ENCODE measurements around the gene ELANE. TPM values are rescaled to one million over a fixed set of nuclear protein-coding genes. Genes with fewer than 3 reads are reported as not detected.

Gene ELANE
- total RNA-seq, 4 donors from 2014 or later, result 0.95 TPM; not detected in 3

GRCh38 chr19:861141-861755, 9.1 kb downstream of the ELANE start:
- intact Hi-C loops (cut with DNase I), result loop anchor here (5.0 kb wide), 1 partner anchor 61 kb away; no protein-coding TSS in a partner anchor

DNA sequence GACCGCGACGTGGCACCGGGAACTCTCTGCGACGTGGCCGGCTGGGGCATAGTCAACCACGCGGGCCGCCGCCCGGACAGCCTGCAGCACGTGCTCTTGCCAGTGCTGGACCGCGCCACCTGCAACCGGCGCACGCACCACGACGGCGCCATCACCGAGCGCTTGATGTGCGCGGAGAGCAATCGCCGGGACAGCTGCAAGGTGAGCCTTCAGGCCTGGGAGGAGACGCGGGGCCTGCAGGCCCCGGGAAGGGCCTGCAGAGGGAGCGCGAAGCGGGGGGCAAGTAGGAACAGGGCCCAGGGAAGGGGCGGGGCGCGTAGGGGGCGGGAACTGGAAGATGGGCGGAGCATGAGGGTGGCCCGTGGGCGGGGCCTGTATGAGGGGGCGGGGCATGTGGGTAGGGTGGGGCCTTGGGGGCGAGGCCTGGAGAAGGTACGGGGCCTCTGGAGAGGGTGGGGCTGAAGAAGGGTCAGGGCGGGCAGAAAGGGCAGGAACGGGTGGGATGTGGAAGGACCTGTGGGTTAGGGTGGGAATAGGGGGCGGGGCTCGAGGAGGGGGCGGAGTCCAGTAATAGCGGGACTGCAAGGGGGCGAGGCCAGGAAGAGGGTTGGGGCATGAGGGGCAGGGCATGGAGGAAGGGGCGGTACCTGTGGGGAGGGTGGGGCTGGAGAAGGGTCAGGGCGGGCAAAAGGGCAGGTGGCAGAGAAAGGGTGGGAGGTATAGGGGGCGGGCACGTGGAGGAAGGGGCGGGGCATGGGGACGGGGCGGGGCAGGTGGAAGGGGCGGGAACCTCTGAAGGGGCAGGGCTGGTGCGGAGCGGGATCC, 9.9 kb downstream of the ELANE start:
- Histone ChIP-seq H3K4me1 (peaks cover 9 to 58% (median 33%) of the 10 kb centered on the region in 3 donors), H3K4me3 (peak overlapping the region in 2 of 4 donors; percentile 7 to 26), H3K36me3 (peaks cover 0 to under 1% (median 0%) of the 10 kb centered on the region in 3 donors), H3K27me3 (peaks cover 0 to 55% (median 0%) of the 10 kb centered on the region in 4 donors), H3K27ac (peak overlapping the region in 2 of 4 donors; percentile 4 to 25), H3K9me3 (no peaks in the 10 kb centered on the region)
- WGBS, 2 donors, result 7 to 9% methylated on average over 12 to 14 of the region's 60 CpGs
- intact Hi-C loops (cut with DNase I), result loop anchor here (5.0 kb wide), 1 partner anchor 60 kb away; no protein-coding TSS in a partner anchor
- TF ChIP-seq POLR2A (IDR thresholded peaks at IDR 0.05), result no peak
- peak in 1 of 6 experiments; percentile 41 for TF ChIP-seq CTCF (IDR thresholded peaks at IDR 0.05)
- DNase-seq, result no peak

More at GRCh38 chr19:861141-861755, 9.1 kb downstream of the ELANE start:
- 34 to 64% methylated on average over 5 to 7 of the region's 35 CpGs for WGBS, 2 donors
- peaks cover 0 to 55% (median 0%) of the 10 kb centered on the region in 4 donors for H3K27me3 ChIP-seq
- H3K4me1 ChIP-seq, result peaks cover 9 to 58% (median 33%) of the 10 kb centered on the region in 3 donors
- no peaks in the 10 kb centered on the region for H3K9me3 ChIP-seq
- peak overlapping the region in 1 of 4 donors; percentile 80 for H3K27ac ChIP-seq
- TF ChIP-seq POLR2A (IDR thresholded peaks at IDR 0.05) (no peak), CTCF (IDR thresholded peaks at IDR 0.05) (no peak)
- peak overlapping the region; percentile 32 to 75 (median 46) for H3K4me3 ChIP-seq
- no peak for DNase-seq
- H3K36me3 ChIP-seq, result no peaks in the 10 kb centered on the region

- TF ChIP-seq POLR2A (IDR thresholded peaks at IDR 0.05), result no peak
- no peak for TF ChIP-seq CTCF (IDR thresholded peaks at IDR 0.05)
- DNase-seq, result no peak
- peaks cover 0 to 8% (median 5%) of the 10 kb centered on the region in 3 donors for H3K36me3 ChIP-seq
- intact Hi-C loops (cut with DNase I), result loop anchor here (5.0 kb wide), 1 partner anchor 60 kb away; no protein-coding TSS in a partner anchor
- peak overlapping the region in 2 of 4 donors; percentile 26 to 27 for H3K4me3 ChIP-seq
- WGBS, 2 donors, result 29 to 30% methylated on average over 10 to 23 of the region's 48 CpGs
- H3K27me3 ChIP-seq, result peaks cover 0 to 50% (median 0%) of the 10 kb centered on the region in 4 donors
- peak overlapping the region in 2 of 4 donors; percentile 4 to 16 for H3K27ac ChIP-seq
- H3K4me1 ChIP-seq, result peaks cover 9 to 58% (median 33%) of the 10 kb centered on the region in 3 donors
- H3K9me3 ChIP-seq, result no peaks in the 10 kb centered on the region
Observed at GRCh38 chr19:862581-863314, 10.6 kb downstream of the ELANE start.

GRCh38 chr19:863315-863620, 11.2 kb downstream of the ELANE start:
- Histone ChIP-seq H3K27me3 (peaks cover 0 to 48% (median 0%) of the 10 kb centered on the region in 4 donors), H3K27ac (peak overlapping the region in 1 of 4 donors; percentile 3), H3K36me3 (peaks cover 3 to 14% (median 10%) of the 10 kb centered on the region in 3 donors), H3K4me1 (peaks cover 9 to 61% (median 33%) of the 10 kb centered on the region in 3 donors), H3K9me3 (no peaks in the 10 kb centered on the region), H3K4me3 (peak overlapping the region in 1 of 4 donors; percentile 26)
- intact Hi-C loops (cut with DNase I), result loop anchor here (5.0 kb wide), 1 partner anchor 59 kb away; no protein-coding TSS in a partner anchor
- TF ChIP-seq CTCF (IDR thresholded peaks at IDR 0.05) (no peak), POLR2A (IDR thresholded peaks at IDR 0.05) (no peak)
- no peak for DNase-seq
- WGBS, 2 donors, result 86 to 90% methylated on average over 6 to 7 of the region's 7 CpGs

Data from esophagus squamous epithelium (tissue), 5 donors.